WTC11 (cell line): Measurements from ENCODE around the gene GRAP2.

ENCODE experiments used
- ARID4B ChIP-seq: sonication (generic); formaldehyde crosslinking; IDR thresholded peaks from 2 replicates; pipeline ENCODE4 v1.8.0; 2023; ENCODE audit warnings: missing genetic modification reagents, mild to moderate bottlenecking, borderline replicate concordance
- CTCF ChIP-seq: fragments of 200-600 bp; IDR thresholded peaks from 2 replicates; pipeline ENCODE4 v1.8.0; 2022; ENCODE audit warnings: antibody characterized with exemption
- FOXJ3 ChIP-seq: sonication (generic); formaldehyde crosslinking; IDR thresholded peaks from 2 replicates; pipeline ENCODE4 v1.9.0; 2021; ENCODE audit warnings: missing genetic modification reagents, mild to moderate bottlenecking, borderline replicate concordance
- IRF1 ChIP-seq: sonication (generic); formaldehyde crosslinking; IDR thresholded peaks from 2 replicates; pipeline ENCODE4 v1.8.0; 2023; ENCODE audit warnings: missing genetic modification reagents
- JUN ChIP-seq: sonication (generic); formaldehyde crosslinking; IDR thresholded peaks from 2 replicates; pipeline ENCODE4 v1.8.0; 2023; ENCODE audit warnings: mild to moderate bottlenecking, missing genetic modification reagents
- MAX ChIP-seq: sonication (generic); formaldehyde crosslinking; IDR thresholded peaks from 2 replicates; pipeline ENCODE4 v1.8.0; 2022; ENCODE audit warnings: mild to moderate bottlenecking, missing genetic modification reagents
- NFYB ChIP-seq: sonication (generic); formaldehyde crosslinking; conservative IDR thresholded peaks from 2 replicates; pipeline ENCODE4 v1.8.0; 2022; ENCODE audit warnings: low read depth, missing genetic modification reagents
- RELA ChIP-seq: sonication (generic); formaldehyde crosslinking; IDR thresholded peaks from 2 replicates; pipeline ENCODE4 v1.8.1; 2022; ENCODE audit warnings: missing genetic modification reagents, mild to moderate bottlenecking, borderline replicate concordance
- SP1 ChIP-seq: sonication (generic); formaldehyde crosslinking; conservative IDR thresholded peaks from 2 replicates; pipeline ENCODE4 v1.8.1; 2022; ENCODE audit warnings: missing genetic modification reagents
- ZNF121 ChIP-seq: sonication (generic); formaldehyde crosslinking; IDR thresholded peaks from 2 replicates; pipeline ENCODE4 v1.8.0; 2023; ENCODE audit warnings: missing genetic modification reagents
- ZNF138 ChIP-seq: sonication (generic); formaldehyde crosslinking; conservative IDR thresholded peaks from 2 replicates; pipeline ENCODE4 v1.8.1; 2022; ENCODE audit warnings: mild to moderate bottlenecking, moderate library complexity, missing genetic modification reagents

- no peak for TF ChIP-seq CTCF
- TF ChIP-seq ZNF138: no peak
- no peak for TF ChIP-seq IRF1
- TF ChIP-seq ZNF121 (CRISPR knock-in tag): no peak
- TF ChIP-seq SP1: no peak
- TF ChIP-seq JUN (CRISPR knock-in tag): no peak
- no peak for TF ChIP-seq NFYB (CRISPR knock-in tag)
- TF ChIP-seq FOXJ3: no peak
- TF ChIP-seq MAX (CRISPR knock-in tag): no peak
- no peak for TF ChIP-seq ARID4B (CRISPR knock-in tag)
- no peak for TF ChIP-seq RELA (CRISPR knock-in tag)
Observed at GRCh38 chr22:39990686-39991085, 89.8 kb downstream of the GRAP2 start.
